GM23338 (cell line): ENCODE measurements around the gene IDI2. TPM values are rescaled to one million over a fixed set of nuclear protein-coding genes. Genes with fewer than 3 reads are reported as not detected.
A peak's percentile ranks its signal among the peaks of the same experiment; 100 is the strongest.

ENCODE experiments used
- ATAC-seq: fragments of 200-7000 bp; cut with Tn5 transposase; 3 replicates; pipeline ENCODE4 v1.9.1; 2020
- DNase-seq: peaks from one replicate; pipeline ENCODE4 v3.0.0-alpha.2; 2015; ENCODE audit warnings: low spot score
- H2AFZ ChIP-seq: fragments of 200-600 bp; sonication (generic); 2 replicates; pipeline ENCODE4 v1.8.0; 2016; ENCODE audit warnings: antibody characterized with exemption, mild to moderate bottlenecking, moderate library complexity
- H3F3A ChIP-seq: fragments of 200-600 bp; sonication (generic); replicated peaks from 2 replicates; pipeline ENCODE4 v1.8.0; 2017; ENCODE audit warnings: antibody characterized with exemption, mixed run types, low read depth
- H3K27ac ChIP-seq: fragments of 200-600 bp; sonication (generic); 2 replicates; pipeline ENCODE4 v1.6.1; 2016; ENCODE audit warnings: low read depth
- H3K27me3 ChIP-seq: fragments of 200-600 bp; sonication (generic); 2 replicates; pipeline ENCODE4 v1.8.0; 2016; ENCODE audit warnings: mild to moderate bottlenecking, mixed run types, moderate library complexity; ENCODE audit not compliant: insufficient read depth
- H3K36me3 ChIP-seq: fragments of 200-600 bp; sonication (generic); 2 replicates; pipeline ENCODE4 v1.8.0; 2016; ENCODE audit warnings: mild to moderate bottlenecking; ENCODE audit not compliant: insufficient read depth
- H3K4me1 ChIP-seq: fragments of 200-600 bp; sonication (generic); 2 replicates; pipeline ENCODE4 v1.8.0; 2016; ENCODE audit warnings: mild to moderate bottlenecking, moderate library complexity; ENCODE audit not compliant: insufficient read depth
- H3K4me2 ChIP-seq: fragments of 200-600 bp; sonication (generic); 2 replicates; pipeline ENCODE4 v1.7.1; 2017; ENCODE audit warnings: mixed run types
- H3K4me3 ChIP-seq: fragments of 200-600 bp; sonication (generic); 2 replicates; pipeline ENCODE4 v1.6.1; 2016; ENCODE audit warnings: mixed run types
- H3K79me2 ChIP-seq: fragments of 200-600 bp; sonication (generic); replicated peaks from 2 replicates; pipeline ENCODE4 v1.8.0; 2017; ENCODE audit warnings: mild to moderate bottlenecking; ENCODE audit not compliant: insufficient read depth
- H3K9me2 ChIP-seq: fragments of 200-600 bp; sonication (generic); 2 replicates; pipeline ENCODE4 v1.8.0; 2017; ENCODE audit not compliant: insufficient read depth
- H4K20me1 ChIP-seq: fragments of 200-600 bp; sonication (generic); replicated peaks from 2 replicates; pipeline ENCODE4 v1.8.0; 2017; ENCODE audit warnings: mild to moderate bottlenecking; ENCODE audit not compliant: insufficient read depth
- H3K27ac Mint-ChIP-seq: 2 replicates; pipeline ENCODE4 v1.8.0; 2020; ENCODE audit warnings: inconsistent platforms, mild to moderate bottlenecking, moderate library complexity, mixed read lengths
- H3K27me3 Mint-ChIP-seq: 3 replicates; pipeline ENCODE4 v1.8.0; 2022; ENCODE audit warnings: low read depth, mild to moderate bottlenecking, moderate library complexity, mixed read lengths, inconsistent platforms; ENCODE audit not compliant: insufficient read depth, poor library complexity
- H3K36me3 Mint-ChIP-seq: 3 replicates; pipeline ENCODE4 v1.8.0; 2021; ENCODE audit warnings: low read depth, mild to moderate bottlenecking, inconsistent platforms, moderate library complexity, mixed read lengths
- H3K4me1 Mint-ChIP-seq: 3 replicates; pipeline ENCODE4 v1.8.0; 2020; ENCODE audit warnings: mild to moderate bottlenecking, inconsistent platforms, mixed read lengths
- H3K4me3 Mint-ChIP-seq: 3 replicates; pipeline ENCODE4 v1.8.0; 2021; ENCODE audit warnings: moderate library complexity, mild to moderate bottlenecking, inconsistent platforms, mixed read lengths
- H3K9me3 Mint-ChIP-seq: 3 replicates; pipeline ENCODE4 v1.8.0; 2020; ENCODE audit warnings: moderate library complexity, mild to moderate bottlenecking, inconsistent platforms, mixed read lengths
- CTCF ChIP-seq, 2 experiments: fragments of 200-600 bp in 1 of 2; sonication (generic) in 1 of 2; conservative IDR thresholded peaks; 2 replicates each; pipeline versions ENCODE4 v1.5.1 to v1.6.1; 2016 to 2017; ENCODE audit warnings: antibody characterized with exemption in 2 of 2, low read depth in 2 of 2, mild to moderate bottlenecking in 2 of 2, moderate library complexity in 1 of 2
- EZH2phosphoT487 ChIP-seq: fragments of 200-600 bp; sonication (generic); IDR thresholded peaks from one replicate; pipeline ENCODE4 v1.8.1; 2018; ENCODE audit warnings: antibody characterized with exemption; ENCODE audit not compliant: unreplicated experiment
- NANOG ChIP-seq: IDR thresholded peaks from 2 replicates; pipeline ENCODE4 v1.6.1; 2016; ENCODE audit warnings: antibody characterized with exemption, borderline replicate concordance
- POLR2AphosphoS5 ChIP-seq: IDR thresholded peaks from 2 replicates; pipeline ENCODE4 v1.6.1; 2016; ENCODE audit warnings: antibody characterized with exemption, low read depth
- REST ChIP-seq: IDR thresholded peaks from one replicate; pipeline ENCODE4 v1.6.1; 2018; ENCODE audit warnings: antibody characterized with exemption; ENCODE audit not compliant: unreplicated experiment
- STAT1 ChIP-seq: IDR thresholded peaks from one replicate; pipeline ENCODE4 v1.6.1; 2016; ENCODE audit warnings: antibody characterized with exemption; ENCODE audit not compliant: unreplicated experiment
- ZNF331 ChIP-seq: fragments of 250-450 bp; sonication (Bioruptor Pico); IDR thresholded peaks from 2 replicates; pipeline ENCODE4 v1.5.0; 2020; ENCODE audit warnings: low read depth, mild to moderate bottlenecking, moderate library complexity
- ZNF462 ChIP-seq: fragments of 250-450 bp; sonication (Bioruptor Pico); IDR thresholded peaks from 2 replicates; pipeline ENCODE4 v1.5.0; 2020; ENCODE audit warnings: mild to moderate bottlenecking, moderate library complexity
- polyA plus RNA-seq: library from polyadenylated mRNA; unstranded; fragments of >200 nt; fragmentation: Nextera tagmentation; extraction: Ambion mirVana; gene quantifications from 2 replicates; pipeline ENCODE4 v1.2.1, GENCODE V29; 2016
- total RNA-seq: library from RNA; depleted of rRNA; stranded (reverse); fragments of >200 nt; shearing (Covaris generic); gene quantifications from 2 replicates; pipeline ENCODE4 v1.2.3, GENCODE V29; 2014

IDI2 gene
- total and polyA plus RNA-seq, 2 experiments from 2014 or later, result not detected

GRCh38 chr10:988667-989545 is 36.8 kb downstream of the IDI2 start:
- peak overlapping the region; percentile 98 for H3K4me3 Mint-ChIP-seq
- peak overlapping the region; percentile 99 for H3K27ac Mint-ChIP-seq
- no peaks in the 10 kb centered on the region for H3K27me3 ChIP-seq
- TF ChIP-seq REST, result no peak
- no peak for TF ChIP-seq POLR2AphosphoS5
- TF ChIP-seq STAT1, result no peak
- no peak for TF ChIP-seq EZH2phosphoT487
- TF ChIP-seq ZNF462 (CRISPR knock-in tag), result no peak
- TF ChIP-seq CTCF (conservative IDR thresholded peaks at IDR 0.05; ENCODE audit: low read depth in 2 of 2), result no peak
- no peak for TF ChIP-seq ZNF331
- no peak for TF ChIP-seq NANOG
- peak overlapping the region; percentile 93 for H3K4me2 ChIP-seq
- H3K9me2 ChIP-seq, result no peaks in the 10 kb centered on the region
- H3K27me3 Mint-ChIP-seq, result peaks cover 19% of the 10 kb centered on the region
- H3K4me3 ChIP-seq, result peak overlapping the region; percentile 99
- peaks cover 17% of the 10 kb centered on the region for H3K4me1 Mint-ChIP-seq
- H4K20me1 ChIP-seq, result peaks cover 49% of the 10 kb centered on the region
- no peaks in the 10 kb centered on the region; the same call in 2 of the 3 replicates for H3K9me3 Mint-ChIP-seq
- ATAC-seq, result peak; percentile 25
- peaks cover 57% of the 10 kb centered on the region for H3K79me2 ChIP-seq
- H3K4me1 ChIP-seq, result peaks cover 21% of the 10 kb centered on the region
- peaks cover 46% of the 10 kb centered on the region for H3K36me3 Mint-ChIP-seq
- H3F3A ChIP-seq, result peaks cover 15% of the 10 kb centered on the region; the same call in 1 of the 2 replicates
- peak overlapping the region; percentile 56; the same call in 1 of the 2 replicates for H2AFZ ChIP-seq
- peak overlapping the region; percentile 93 for H3K27ac ChIP-seq
- H3K36me3 ChIP-seq, result peaks cover 22% of the 10 kb centered on the region
- no peak for DNase-seq
